GM18861 (cell line): ENCODE results near the gene SUN2.
A peak's percentile ranks its signal among the peaks of the same experiment; 100 is the strongest.

Source experiments
- ATAC-seq: cut with Tn5 transposase; IDR thresholded peaks from one replicate; pipeline ENCODE4 v1.9.1; 2021; ENCODE audit not compliant: unreplicated experiment

The SUN2 gene

DNA sequence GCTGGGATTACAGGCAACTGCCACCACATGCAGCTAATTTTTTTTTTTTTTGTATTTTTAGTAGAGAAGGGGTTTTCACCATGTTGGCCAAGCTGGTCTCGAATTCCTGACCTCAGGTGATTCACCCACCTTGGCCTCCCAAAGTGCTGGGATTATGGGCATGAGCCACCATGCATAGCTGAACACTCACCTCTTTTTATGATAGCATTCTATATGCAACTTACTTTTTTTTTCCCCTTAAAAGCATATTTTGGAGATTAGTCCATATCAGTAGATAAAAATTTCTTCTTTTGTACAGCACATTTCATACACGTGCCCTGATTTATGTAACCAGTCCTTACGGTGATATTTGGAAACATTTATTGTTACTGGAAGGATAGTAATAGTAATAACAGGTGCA, 35.4 kb downstream of the SUN2 start:
- ATAC-seq: no peak

DNA sequence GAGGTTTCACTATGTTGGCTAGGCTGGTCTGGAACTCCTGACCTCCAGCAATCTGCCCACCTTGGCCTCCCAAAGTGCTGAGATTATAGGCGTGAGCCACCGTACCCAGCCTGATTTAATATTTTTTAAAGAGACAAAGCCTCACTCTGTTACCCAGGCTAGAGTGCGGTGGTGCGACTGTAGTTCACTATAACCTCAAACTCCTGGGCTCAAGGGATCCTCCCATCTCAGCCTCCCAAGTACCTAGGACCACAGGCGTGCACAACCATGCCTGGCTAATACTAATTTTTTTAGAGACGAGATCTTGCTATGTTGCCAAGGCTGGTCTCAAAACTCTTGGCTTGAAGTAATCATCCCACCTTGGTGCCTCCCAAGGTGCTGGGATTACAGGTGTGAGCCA, 36.6 kb downstream of the SUN2 start:
- no peak for ATAC-seq

DNA sequence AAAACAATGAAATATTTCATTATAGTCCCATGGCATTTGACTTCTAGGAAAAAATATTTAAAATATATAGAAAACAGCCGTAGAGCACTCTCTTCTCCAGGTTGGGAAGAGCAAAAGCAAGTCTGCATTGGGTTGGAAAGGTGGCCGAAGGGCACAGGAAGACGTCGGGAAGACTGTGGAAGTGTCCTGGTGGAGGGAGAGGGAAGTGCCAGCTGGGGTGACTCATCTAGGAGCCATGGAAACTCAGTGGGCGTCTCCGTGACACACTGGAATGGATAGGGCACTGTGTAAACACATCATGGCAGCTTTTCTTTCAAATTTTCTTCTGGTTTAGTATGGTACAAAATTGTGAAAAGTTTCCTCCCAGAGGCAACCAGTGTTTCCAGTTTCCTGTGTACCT, 37.4 kb downstream of the SUN2 start:
- no peak for ATAC-seq

DNA sequence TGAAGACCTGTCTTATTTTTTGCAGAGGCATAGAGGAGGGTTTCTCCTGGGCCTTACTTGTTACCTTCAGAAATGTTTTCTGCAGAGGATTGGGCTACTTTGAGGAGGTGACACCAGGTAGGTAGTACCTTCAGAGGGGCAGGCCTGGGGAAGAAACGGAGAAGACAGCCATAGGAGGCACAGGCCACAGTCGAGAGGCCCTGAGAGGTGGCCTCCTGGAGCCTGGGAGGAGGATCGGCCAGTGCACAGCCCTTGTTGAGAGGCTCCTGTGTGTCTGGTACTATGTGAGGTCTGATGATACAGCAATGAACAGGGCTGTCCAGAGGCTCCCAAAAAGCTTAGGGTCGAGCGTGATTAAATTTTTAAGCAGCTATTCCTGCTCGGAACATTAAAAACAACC, 38.6 kb downstream of the SUN2 start:
- no peak for ATAC-seq

DNA sequence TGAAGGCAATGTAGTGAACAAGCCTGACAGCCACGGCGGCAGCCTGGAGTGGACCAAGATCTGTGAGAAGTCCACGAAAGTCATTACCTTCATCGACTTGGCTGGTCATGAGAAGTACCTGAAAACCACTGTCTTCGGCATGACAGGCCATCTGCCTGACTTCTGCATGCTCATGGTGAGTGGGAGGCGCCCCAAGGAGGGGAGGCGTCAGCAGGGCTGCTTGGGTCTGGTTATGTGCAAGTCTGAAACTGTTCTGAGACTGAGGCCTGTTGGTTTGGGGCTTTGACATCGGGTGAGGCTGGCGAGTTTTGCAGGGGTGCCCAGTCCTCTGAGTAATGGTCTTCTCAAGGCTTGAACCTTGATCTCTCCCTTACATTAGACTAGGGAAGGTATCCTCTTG, 39.0 kb downstream of the SUN2 start:
- no peak for ATAC-seq

DNA sequence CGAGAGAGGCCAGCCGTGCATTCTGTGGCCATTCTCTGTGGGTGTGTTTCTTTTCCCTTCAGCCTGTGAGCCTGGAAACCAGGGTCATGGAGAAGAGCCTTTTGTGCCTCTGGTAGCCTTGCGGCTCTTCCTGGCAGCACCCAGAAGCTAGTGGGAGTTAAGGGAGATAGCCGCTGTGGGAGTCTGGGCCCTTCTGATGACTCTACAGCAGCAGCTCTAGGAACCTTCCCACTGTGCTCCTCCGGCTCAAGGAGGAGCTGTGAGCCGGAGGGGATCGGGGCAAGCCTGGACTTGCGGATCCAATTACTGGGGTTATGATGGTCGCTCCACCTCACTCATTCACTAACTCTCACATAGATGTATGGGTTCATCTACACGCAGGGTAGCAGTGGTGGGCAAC, 39.5 kb downstream of the SUN2 start:
- no peak for ATAC-seq

DNA sequence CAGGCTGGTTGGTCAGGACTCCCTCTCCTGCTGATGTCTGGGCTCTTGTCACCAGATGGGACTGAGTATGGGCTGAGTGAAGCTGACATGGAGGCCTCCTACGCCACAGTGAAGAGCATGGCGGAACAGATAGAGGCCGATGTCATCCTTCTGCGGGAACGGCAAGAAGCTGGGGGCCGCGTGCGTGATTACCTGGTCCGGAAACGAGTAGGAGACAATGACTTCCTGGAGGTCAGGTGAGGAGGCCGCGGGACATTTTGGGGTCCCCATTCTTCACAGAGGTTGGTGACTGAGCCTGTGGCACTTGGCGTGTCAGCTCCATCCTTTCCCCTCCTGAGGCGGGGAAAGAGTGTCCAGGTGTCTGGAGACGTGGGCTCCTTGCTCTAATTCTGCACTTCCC, 39.9 kb downstream of the SUN2 start:
- ATAC-seq: no peak

DNA sequence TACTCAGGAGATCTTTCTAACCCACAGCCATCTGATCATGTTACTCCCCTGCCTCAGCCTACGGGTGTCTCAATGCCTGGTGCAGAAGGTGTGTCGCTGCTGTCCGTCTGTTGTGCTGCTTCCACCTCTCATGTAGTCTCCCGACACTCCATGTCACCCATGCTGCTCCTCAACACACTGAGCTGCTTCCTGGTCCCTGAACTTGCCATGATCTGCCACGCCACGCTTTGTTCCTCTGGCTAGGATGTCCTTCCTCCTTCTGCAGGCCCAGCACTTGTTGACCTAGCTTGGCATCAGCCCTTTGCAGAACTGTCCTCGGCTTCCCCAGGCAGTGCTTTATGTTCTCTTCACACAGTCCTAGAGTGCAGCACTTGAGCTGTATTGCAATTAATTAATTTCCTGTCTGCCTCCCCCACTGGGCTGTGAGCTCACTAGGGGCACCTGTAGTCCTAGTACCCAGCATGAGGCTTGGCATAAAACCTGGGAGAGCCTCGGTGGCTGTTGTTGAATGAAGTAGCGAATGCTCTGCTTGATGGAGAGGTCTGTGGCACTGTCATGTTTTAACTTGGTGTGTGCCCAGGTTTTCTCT, 40.5 kb downstream of the SUN2 start:
- no peak for ATAC-seq

DNA sequence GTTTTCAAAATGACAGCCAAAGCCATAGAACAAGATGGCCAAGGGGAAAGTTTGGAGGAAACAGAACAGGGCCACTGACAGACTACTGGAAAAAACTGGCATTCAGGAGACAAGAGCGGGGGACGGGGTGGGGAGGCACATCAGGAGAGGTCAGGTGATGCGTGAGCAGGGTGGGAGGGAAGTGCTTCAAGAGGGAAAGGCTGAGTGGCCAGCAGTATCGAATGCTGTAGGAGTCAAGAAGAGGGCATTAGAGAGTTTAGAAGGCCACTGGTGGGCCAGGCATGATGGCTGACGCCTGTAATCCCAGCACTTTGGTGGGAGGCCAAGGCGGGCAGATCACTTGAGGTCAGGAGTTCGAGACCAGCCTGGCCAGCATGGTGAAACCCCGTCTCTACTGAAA, 41.9 kb downstream of the SUN2 start:
- no peak for ATAC-seq

DNA sequence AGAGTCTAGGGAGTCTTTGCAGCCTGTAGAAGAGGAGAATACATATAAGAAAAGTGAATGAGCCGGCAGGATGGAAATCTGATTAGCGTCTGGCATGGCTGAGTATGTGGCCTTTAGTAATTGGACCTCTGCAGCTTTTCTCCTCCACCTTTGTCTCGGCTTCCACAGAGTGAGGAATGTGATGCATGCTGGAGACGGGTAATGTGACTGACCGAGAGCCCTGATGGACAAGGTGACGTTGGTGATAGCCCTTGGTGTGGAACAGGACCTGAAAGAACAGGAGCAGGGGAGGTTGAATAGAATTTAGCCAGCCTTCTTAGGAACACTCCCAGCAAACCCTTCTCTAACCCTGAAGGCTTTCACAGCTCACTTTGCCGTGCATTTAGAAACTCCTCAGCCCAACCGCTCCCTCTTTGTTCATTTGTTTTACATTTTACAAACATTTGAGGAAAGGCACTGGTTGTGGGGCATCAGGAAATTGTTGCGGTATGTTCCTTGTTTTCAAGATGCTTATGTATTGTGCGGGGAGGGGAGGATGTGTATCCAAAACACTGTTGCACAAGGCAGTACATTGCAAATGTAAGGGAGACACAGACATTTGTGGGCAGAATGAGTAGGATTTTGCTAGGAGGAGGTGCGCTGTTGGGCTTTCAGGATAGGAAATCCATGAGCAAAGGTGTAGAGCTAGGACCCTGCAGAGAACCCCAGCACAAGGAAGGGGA, 43.2 kb downstream of the SUN2 start:
- no peak for ATAC-seq

DNA sequence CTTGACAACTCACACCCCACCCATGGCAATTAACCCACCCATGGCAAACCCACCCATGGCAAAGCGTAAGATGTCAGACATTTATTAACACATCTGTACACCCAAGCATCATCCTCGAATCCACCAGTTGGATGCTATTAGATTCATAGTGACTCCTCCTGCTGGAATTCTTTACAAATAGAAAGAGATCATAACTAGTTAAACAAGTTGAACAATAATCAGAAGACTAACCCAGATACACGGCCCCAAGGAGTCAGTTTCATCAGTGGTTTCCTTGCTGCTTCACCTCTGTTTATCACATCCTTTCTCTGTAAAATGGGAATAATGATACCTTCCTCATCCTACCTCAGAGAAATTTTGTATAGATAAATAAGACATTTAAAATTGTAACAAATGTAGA, 44.9 kb downstream of the SUN2 start:
- no peak for ATAC-seq

DNA sequence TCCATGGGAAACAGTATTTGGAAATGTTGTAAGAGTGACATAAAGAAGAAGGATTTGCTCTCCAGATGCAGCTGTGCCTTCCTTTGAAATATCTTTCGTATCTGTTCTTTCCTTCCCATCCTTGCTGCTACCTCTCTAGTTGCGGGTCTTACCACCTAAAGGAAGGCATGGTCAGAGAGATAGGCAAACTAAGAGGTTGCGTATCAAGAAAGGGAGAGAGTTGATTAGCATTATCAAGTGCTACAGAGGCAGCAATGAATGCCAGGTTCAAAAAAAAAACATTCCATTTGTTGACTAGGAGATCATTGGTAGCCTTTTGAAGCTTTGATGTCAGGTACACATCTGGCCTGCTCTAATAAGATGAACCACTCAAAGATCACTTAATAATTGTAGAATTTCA, 45.4 kb downstream of the SUN2 start:
- ATAC-seq: no peak

DNA sequence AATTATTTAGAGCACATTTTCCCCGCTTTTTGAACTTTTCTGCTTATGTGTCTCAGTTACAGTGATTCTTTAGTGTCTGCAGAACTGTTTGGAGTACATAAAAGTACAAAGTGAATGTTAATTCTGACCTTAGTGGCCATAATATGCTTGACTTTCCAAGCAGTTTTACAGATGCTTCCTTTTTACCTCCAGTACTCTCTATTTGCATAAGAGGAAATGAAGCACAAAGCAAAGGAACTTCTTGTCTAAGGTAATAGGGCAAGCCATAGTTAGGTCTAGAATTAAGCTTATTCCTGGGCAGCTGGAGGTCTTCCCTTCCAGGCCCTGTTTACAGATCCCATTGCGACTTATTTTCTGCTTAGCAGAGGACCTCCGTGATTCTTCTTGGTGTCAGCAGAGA, 46.5 kb downstream of the SUN2 start:
- ATAC-seq: no peak

DNA sequence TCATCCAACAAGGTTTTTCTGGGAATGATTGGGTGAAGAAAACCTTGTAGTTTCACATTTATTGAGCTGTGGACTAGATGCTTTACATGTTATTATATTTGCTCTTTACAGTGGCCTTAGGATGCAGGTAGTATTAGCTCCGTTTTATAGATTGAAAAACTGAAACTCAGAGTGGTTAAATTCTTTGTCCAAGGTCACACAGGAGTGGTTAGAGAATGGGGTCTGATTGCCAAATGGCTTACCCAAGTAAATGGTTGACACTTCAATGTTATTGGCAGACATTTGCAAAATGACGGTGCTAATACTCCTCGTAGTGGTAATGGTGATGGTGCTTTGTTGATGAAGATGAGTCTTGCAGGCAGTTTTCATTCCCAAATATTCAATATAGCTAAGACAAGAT, 47.8 kb downstream of the SUN2 start:
- no peak for ATAC-seq

DNA sequence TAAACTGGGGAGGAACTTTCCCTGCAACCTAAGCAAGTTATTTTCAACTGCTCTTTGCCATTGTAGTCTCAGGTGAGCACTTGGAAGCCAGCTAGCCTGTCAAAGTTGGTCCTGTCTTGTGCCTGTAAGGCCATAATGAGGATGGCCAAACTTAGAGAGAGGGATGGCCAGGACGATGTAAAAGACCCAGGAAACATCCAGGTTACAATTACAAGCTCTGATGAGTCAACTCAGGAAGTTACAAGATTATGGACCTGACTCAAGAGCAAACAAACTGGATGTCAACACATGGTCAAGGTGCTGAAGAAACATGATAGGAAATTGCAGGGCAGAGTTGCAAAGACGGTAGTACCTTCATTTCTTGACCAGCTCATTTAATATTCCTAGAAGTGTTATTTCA, 48.5 kb downstream of the SUN2 start:
- ATAC-seq: no peak

DNA sequence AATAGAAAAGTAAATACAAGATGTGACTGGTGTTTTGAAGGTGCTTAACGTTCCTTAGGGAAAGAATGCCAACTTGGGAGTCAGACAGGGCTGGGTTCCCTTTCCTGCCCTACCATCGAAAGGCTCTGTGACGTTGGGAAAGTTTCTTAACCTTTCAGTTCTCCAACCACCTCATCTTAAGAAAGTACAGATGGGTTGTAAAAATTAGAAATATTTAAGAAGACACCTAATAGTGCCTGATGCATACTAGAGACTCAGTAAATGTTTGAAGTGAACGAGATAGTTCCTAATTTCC, 49.0 kb downstream of the SUN2 start:
- ATAC-seq: no peak

DNA sequence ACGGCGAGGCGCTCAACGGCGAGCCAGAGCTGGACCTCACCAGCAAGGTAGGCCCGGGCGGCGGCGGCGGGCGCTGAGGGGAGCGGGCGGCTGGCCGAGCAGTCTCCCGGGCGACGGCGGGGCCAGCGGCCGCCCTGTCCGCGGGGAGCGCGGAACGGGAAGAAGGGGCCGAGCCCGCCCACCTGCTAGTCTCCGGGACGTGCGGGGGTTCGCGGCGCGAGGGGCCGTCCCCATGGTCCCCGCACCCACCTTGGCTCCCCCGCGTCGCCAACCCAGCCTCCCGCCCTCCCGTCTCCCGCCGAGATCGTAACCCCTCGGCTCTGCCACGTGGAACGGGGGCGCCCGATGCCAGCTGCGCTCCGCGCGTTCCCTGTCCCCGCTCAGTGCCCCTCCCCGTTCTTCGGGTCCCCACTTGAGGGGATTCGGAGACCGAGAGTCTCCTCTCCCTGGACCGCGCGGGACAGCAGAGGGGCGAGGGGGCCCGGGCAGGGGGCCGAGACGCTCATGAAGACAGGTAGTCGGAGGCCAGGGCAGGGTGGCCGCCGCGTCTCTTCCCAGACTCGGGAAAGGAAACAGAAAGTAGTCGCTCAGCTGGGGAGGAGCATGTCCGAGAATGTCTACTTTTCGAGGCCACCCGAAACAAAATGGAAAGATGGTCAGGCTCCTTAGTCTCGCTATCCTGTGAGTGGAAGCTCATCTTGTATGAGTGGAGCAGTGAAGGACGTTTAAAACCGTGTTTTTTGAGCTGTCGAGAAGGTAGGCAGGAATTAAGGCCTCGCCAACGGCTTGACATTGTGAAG, 49.5 kb downstream of the SUN2 start:
- no peak for ATAC-seq

DNA sequence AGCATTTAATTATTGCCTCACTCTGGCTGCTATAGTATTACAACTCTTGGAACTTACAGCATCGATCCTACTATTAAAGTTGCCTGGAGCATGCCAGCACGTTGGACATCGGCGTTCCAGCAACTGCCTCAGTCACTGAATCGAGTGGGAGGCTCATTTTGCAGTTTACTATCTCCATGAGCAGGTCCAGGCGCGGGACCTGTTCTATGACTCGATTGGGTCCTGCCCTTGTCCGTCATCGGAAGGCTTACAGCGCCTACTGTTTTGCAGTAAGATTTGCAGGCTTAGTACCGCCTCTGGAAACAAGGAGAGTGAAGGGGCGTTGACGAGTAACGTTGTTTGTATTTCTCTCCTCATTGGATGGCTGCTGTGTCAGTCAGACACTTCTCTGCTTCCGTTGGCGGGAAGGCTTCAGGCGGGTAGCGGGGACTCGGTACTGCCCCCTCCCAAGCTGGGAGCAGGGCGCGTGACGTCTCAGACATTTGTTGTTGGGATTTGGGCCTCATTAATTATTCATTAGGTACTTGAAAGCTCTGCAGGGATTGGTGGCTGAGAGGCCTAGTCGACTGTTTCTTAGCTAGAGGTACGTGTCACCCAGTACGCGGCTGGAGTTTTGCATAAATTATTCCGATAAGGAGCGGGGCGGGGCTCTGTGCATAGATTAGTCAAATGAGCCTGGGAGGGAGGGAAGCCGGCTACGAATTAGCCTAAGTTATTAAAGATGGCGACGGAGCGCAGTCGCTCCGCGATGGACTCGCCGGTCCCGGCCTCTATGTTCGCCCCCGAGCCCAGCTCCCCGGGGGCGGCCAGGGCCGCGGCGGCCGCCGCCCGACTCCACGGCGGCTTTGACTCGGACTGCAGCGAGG, 50.3 kb downstream of the SUN2 start, which contains the start of gene GTPBP1:
Gene GTPBP1 (plus strand): TSS at position 710 of the 866 bp plus-strand sequence. CDS start 12 bp downstream, at position 722.
- peak; percentile 66 for ATAC-seq

DNA sequence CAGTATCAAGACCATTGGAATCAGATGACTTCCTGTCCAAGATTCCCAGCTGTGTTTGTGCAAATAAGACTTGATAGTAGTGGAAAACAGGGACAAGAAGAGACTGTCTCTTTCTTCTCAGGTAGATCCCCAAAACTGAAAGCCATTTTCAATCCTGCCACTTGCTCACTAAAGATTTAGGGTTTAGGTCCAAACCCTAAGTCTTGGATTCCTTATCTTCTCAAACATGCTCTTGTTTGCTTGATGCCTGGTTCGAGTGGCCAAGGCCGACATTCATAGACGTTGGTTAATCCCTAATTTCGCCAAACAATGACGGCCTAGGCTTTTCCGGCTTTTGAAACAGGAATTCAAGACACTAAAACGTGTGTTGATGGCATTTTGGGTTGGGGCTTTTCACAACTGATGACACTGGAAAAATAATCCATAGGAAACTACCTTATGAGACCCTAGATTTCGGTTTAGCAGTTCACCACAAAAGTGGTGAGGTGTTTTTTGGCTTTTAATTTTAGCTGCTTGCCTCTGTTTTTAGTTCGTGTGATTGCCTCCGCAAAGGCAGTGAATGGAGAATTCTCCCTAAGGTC, 51.1 kb downstream of the SUN2 start:
- no peak for ATAC-seq

DNA sequence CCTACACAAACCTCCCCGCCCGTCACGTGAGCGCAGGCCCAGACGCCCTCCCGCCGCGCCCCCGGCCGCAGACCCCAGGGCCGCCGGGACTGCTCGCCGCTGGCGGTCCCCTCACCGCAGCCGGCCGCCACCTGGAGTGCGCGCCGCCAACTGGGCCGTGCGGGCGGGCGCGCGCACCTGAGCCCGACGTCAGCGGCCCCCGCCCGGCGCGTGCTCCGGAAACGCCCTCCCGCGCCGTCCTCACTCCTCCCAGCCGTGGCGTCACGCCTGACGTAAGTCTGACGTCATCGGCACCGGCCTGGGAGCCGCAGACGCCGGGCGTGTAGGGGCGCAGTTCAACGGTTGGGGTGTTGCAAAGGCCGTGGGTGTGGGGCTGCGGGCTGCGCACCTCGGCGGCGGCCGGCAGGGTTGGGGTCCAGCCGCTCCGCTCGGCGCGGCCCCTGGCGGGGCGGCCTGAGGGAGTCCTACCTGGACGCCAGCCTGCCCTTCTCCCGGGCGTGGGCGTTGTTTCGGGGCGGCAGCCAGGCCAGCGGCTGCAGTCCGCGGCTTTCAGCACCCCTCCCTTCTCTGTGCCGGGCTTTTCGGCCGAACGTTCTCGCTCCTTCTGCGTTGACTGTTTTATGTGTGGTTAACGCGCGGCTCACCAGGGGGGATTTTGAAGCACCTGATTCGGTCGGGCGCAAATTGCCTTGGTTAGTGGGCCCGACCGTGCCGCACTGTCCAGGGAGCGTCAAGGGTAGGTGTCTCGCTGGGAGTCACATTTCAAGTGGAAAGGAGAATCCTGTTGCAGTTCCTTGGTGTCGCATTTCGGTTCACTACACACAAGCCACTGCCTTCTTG, 54.8 kb downstream of the SUN2 start, which contains the start of gene JOSD1:
Gene JOSD1 (minus strand): TSS at position 155 of the 840 bp plus-strand sequence. CDS start 956 bp downstream, outside the sequence.
- peak; percentile 25 for ATAC-seq
